CD4-positive, alpha-beta T cell treated with Interleukin-4 for 1 hour (primary cell): ENCODE measurements around the gene TDRD10.

ENCODE experiments used
- DNase-seq, 2 donors: peaks; one replicate each; pipeline ENCODE4 v3.0.0-alpha.2; 2020 to 2022

TDRD10 gene

GRCh38 chr1:154557248-154557938 lies 55.4 kb downstream of the TDRD10 start:
- no peak for DNase-seq

GRCh38 chr1:154557939-154558719 lies 56.1 kb downstream of the TDRD10 start, which contains the start of gene UBE2Q1:
UBE2Q1 (minus strand) TSS chr1:154558662; CDS start chr1:154558553, 109 bp downstream.
- peak in 1 of 2 donors; percentile 42 for DNase-seq

DNA sequence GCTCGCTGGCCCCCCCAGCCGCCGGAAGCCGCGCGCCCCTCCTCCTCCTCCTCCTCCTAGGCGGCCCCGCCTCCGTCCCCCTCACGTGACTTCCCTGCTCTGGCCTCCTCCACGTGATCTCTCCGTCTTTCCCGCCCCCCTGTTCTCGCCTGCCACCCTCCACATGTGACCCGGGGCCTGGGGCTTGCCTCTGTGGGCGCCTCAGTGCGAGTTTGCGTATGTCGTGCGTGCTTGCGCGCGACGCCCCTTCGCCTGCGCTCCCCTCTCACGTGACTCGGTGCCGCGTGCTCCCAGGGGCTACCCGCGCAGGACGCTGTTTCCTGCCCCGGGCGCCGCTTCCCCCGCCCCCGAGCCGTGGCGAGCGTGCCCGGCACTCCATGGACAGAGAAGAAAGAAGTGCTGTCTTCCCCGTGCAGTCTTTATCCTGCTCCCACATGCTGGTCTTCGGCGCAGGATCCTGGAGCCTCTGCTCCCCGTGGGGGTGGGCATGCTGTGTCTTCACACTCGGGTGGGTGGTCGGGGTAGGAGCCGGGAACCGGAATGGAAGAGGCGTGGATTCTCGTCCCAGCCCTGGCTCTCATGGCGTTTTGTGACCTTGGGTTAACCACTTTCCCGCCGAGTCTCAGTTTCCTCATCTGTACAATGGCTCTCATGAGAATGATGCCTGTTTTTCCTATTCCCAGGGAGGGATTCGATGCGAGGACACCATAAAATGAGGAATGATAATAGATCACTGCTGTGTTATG lies 56.9 kb downstream of the TDRD10 start:
- DNase-seq, result peak; percentile 100

DNA sequence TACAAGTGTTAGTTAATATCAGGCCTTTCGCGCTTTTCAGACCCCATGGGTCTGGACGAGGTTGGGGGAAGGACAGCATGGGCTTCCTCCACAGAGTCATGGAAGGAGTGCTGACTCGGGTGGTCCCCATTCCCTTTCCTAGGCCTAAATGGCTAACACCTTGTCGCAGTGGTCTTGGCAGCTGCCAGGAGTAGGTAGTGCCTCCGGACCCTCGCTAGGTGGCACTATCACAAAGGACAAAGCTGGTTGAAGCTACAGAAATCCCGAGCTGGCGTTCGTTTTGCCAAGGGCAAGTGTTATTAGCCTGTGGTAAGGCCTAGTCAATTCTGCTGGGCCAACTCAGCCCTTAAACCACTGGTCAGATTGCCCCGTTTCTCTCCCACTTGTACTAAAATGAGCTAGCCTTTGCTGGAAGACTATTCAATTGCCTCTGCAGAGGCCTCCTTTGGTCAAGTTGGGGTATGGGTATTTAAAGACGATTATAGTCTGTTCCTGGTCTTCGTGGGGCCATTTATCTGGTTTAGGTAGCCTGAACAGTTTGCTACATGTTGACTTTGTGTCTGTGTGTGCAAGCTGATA lies 57.5 kb downstream of the TDRD10 start:
- peak; percentile 85 to 88 for DNase-seq

DNA sequence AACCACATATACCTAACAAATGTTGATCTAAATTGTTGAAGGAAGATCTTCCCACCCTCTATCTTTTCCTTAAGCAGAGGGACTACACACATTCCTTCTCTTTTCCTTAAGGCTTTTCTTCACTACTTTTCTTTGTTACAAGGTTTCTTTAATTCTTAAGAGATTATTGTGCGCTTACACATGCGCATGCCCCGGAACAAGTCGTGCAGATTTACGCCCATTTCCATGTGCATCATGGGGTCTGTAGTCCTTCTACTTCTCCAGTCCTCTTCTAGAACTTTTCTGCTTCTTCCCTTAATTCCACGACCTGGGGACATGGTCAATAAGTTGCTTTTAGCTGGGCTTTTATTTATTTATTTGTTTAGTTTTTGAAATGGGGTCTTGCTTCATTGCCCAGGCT lies 63.9 kb downstream of the TDRD10 start:
- DNase-seq, result no peak

- DNase-seq, result peak; percentile 49 to 69
Observed at GRCh38 chr1:154567386-154568156, 65.6 kb downstream of the TDRD10 start, which contains the start of gene CHRNB2. CHRNB2 (plus strand) TSS chr1:154567778; CDS start chr1:154568045, 267 bp downstream.

DNA sequence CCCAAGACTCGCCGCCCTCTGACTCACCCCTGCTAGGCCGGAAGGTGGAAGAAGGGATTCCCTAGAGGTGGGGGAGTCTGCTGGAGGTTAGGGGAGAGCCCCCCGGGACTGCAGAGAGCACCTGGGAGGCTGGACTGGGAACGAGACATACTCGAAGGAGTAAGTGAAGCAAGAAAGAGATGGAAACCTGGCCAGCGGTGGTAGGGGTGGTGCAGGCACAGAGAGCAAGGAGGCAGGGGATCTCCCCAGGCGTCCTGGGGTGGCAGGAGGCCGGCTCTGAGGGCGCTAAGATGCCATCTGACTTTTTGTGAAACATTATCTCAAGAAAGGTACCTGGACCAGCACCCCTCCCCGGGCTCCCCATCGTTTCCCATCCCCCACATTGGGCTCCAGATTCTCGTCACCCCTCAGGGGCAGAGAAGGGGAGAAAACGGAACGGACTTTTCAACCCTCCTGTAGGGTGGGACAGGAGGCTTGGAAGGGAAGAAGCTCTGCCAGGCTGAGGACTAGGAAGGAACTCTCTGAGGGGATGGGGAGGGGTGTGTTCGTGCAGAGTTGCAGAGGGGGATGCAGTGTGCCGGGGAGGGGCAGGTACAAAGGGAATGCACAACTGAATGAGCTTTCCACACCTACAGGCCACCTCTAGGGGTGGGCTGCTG lies 66.3 kb downstream of the TDRD10 start:
- DNase-seq, result no peak

DNA sequence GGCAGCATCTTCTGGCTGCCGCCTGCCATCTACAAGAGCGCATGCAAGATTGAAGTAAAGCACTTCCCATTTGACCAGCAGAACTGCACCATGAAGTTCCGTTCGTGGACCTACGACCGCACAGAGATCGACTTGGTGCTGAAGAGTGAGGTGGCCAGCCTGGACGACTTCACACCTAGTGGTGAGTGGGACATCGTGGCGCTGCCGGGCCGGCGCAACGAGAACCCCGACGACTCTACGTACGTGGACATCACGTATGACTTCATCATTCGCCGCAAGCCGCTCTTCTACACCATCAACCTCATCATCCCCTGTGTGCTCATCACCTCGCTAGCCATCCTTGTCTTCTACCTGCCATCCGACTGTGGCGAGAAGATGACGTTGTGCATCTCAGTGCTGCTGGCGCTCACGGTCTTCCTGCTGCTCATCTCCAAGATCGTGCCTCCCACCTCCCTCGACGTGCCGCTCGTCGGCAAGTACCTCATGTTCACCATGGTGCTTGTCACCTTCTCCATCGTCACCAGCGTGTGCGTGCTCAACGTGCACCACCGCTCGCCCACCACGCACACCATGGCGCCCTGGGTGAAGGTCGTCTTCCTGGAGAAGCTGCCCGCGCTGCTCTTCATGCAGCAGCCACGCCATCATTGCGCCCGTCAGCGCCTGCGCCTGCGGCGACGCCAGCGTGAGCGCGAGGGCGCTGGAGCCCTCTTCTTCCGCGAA lies 69.4 kb downstream of the TDRD10 start:
- DNase-seq, result no peak

DNA sequence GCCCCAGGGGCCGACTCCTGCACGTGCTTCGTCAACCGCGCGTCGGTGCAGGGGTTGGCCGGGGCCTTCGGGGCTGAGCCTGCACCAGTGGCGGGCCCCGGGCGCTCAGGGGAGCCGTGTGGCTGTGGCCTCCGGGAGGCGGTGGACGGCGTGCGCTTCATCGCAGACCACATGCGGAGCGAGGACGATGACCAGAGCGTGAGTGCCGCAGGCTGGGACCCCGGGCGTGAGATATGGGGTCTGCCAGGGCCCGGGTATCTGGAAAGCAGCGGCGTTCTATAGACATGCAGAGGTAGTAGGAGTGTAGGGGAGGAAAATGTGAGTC lies 69.9 kb downstream of the TDRD10 start:
- no peak for DNase-seq

DNA sequence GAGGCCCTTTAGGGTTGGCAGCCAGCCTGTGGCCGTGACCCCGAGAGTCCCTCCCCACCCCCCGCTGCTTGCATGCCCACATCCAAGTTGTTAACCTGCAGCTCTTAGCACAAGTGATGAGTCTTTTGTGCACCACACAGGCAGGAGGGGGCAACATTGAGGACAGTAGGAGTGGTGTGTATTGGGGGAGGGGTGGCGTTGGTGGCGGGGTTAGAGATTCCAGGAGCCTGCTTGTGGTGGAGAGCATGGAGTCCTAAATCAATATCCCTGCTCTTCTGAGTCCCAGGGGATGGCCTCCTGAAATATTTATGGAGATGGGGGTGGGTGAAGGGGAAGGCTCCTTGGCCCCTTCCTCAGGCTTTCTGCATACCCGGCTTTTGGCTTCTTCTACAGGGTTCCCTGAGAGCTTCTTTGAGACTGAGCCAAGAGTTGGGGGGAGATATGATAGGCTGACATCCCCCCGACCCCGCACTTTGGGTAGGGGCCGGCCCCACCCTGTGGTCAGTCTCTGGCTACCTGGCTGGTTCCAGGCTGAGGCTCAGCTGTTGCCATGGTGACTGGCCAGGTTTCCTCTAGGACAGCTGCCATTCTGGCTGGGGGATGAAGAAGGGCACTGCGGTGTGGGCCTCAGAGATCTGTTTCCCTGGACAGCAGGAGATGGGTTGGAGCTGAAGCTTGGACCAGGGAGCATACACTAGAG lies 70.6 kb downstream of the TDRD10 start:
- no peak for DNase-seq

GRCh38 chr1:154573168-154573510 lies 71.1 kb downstream of the TDRD10 start:
- DNase-seq, result no peak

- DNase-seq, result no peak
Observed at GRCh38 chr1:154574716-154575115, 72.7 kb downstream of the TDRD10 start.

DNA sequence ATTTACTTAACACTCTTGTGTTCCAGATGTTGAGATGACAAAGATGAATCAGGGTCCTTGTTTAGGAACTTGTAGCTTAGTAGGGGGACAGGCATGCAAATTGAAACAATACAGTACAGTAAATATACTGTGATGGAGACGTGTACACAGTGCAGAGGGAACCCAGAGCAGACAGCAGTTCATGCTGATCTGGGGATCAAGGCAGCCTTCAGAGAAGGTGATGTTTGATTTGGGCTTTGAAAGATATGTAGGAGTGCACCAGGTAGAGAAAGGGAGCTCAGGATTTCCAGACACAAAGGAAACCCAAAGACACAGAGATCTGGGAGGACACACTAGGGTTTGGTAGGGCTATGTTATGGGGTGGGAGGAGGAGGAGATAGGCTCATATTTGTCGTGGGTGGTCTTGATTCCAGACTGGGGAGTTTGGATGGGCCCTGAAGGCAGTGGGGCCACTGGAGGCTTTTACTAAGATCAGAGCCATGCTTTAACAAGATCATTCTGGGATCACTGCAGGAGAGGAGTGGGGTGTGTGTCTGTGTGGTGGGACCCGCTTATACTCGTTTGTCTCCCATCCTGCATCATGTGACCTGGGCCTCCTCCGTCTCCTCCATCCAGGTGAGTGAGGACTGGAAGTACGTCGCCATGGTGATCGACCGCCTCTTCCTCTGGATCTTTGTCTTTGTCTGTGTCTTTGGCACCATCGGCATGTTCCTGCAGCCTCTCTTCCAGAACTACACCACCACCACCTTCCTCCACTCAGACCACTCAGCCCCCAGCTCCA lies 73.3 kb downstream of the TDRD10 start:
- DNase-seq, result no peak

DNA sequence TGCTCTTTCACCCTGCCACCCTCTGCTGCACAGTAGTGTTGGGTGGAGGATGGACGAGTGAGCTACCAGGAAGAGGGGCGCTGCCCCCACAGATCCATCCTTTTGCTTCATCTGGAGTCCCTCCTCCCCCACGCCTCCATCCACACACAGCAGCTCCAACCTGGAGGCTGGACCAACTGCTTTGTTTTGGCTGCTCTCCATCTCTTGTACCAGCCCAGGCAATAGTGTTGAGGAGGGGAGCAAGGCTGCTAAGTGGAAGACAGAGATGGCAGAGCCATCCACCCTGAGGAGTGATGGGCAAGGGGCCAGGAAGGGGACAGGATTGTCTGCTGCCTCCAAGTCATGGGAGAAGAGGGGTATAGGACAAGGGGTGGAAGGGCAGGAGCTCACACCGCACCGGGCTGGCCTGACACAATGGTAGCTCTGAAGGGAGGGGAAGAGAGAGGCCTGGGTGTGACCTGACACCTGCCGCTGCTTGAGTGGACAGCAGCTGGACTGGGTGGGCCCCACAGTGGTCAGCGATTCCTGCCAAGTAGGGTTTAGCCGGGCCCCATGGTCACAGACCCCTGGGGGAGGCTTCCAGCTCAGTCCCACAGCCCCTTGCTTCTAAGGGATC lies 74.0 kb downstream of the TDRD10 start:
- DNase-seq, result no peak

GRCh38 chr1:154577346-154578057 lies 75.5 kb downstream of the TDRD10 start:
- no peak for DNase-seq

- DNase-seq, result no peak
Observed at GRCh38 chr1:154578058-154578418, 76.0 kb downstream of the TDRD10 start.

GRCh38 chr1:154579374-154579773 lies 77.4 kb downstream of the TDRD10 start:
- DNase-seq, result no peak

- DNase-seq, result no peak
Observed at GRCh38 chr1:154581766-154582165, 79.7 kb downstream of the TDRD10 start.

DNA sequence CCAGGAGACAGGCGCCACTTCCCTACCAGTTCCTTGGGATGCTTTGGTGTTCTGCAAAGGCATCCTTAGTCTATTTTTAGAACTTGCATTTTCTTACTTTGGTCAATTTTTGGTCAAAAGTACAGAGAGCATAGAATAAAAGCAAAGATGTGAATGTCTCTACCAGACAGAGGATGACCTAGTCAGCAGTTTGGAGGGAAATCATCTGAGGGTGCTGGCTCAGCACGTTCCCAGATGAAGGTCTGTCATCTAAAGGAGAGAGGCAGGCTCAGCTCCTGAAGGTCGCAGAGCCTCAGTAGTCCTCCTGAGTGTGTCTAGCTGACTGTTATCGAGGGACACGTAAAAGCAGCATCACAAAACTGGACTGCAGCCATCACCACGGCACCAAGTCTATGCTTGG lies 80.9 kb downstream of the TDRD10 start:
- DNase-seq, result no peak
